ENCODE results near the gene IZUMO3. TPM values are rescaled to one million over a fixed set of nuclear protein-coding genes. Genes with fewer than 3 reads are reported as not detected.

Gene IZUMO3
- total and polyA plus RNA-seq, 2 of the 4 experiments (the other 2 are of a cell fraction) = not detected

- no peak for ATAC-seq (ENCODE audit: low read depth)
- TF ChIP-seq NFE2L2 (IDR thresholded peaks at IDR 0.05; ENCODE audit: low read depth, low read length) (no peak), CEBPB (IDR thresholded peaks at IDR 0.05; ENCODE audit: low read depth, low read length) (no peak)
- Histone ChIP-seq H3K79me1 (ENCODE audit: low read depth in 1 of 2, low read length in 2 of 2) (no peaks in the 10 kb centered on the region), H3K9me1 (ENCODE audit: insufficient read depth, low read length) (no peaks in the 10 kb centered on the region), H3K56ac (ENCODE audit: extremely low read depth, insufficient read depth, low read length) (no peak overlapping the region), H4K20me1 (ENCODE audit: insufficient read depth, low read length) (no peaks in the 10 kb centered on the region), H3K18ac (ENCODE audit: low read depth, low read length) (no peak overlapping the region), H2AK5ac (ENCODE audit: low read depth, low read length) (no peak overlapping the region), H3K9me3 (ENCODE audit: control insufficient read depth, insufficient read depth, low read length) (no peaks in the 10 kb centered on the region), H3K4me1 (ENCODE audit: control insufficient read depth, insufficient read depth, low read length) (no peaks in the 10 kb centered on the region), H3K23ac (ENCODE audit: low read depth, low read length) (no peak overlapping the region), H4K5ac (ENCODE audit: low read depth, low read length) (no peak overlapping the region), H3K27me3 (ENCODE audit: control insufficient read depth, insufficient read depth, low read length) (no peaks in the 10 kb centered on the region), H3K4ac (ENCODE audit: low read depth, low read length) (no peak overlapping the region), H3K14ac (replicated peaks; ENCODE audit: low read depth, low read length) (no peak overlapping the region), H4K91ac (ENCODE audit: insufficient read depth, low read depth, low read length) (no peak overlapping the region), H3K36me3 (ENCODE audit: control insufficient read depth, insufficient read depth, low read length) (no peaks in the 10 kb centered on the region), H3K4me2 (ENCODE audit: low read depth, low read length) (no peak overlapping the region), H3K4me3 (ENCODE audit: insufficient read depth, low read depth, low read length) (no peak overlapping the region), H2BK15ac (ENCODE audit: low read depth, low read length) (no peak overlapping the region), H2BK120ac (ENCODE audit: low read depth, low read length) (no peak overlapping the region), H3K27ac (ENCODE audit: insufficient read depth, low read length) (no peak overlapping the region), H2BK5ac (ENCODE audit: low read depth, low read length, poor library complexity, severe bottlenecking) (no peak overlapping the region), H3K9ac (ENCODE audit: low read depth, low read length) (no peak overlapping the region), H4K8ac (ENCODE audit: low read depth in 2 of 2, low read length in 2 of 2) (no peak overlapping the region), H2BK20ac (ENCODE audit: low read depth, low read length) (no peak overlapping the region), H2AK9ac (replicated peaks; ENCODE audit: low read depth, low read length, poor library complexity) (no peak overlapping the region), H2AFZ (replicated peaks; ENCODE audit: low read length, poor library complexity) (no peak overlapping the region)
- ChIA-PET POLR2A (ENCODE audit: unreplicated experiment) (no interaction called here), CTCF (no interaction called here)
- in situ Hi-C loops (cut with MboI; ENCODE audit: low sequenced_read_pairs) = no loop called here
- BruUV-seq (replicated peaks) = no TSS peak
- intact Hi-C loops (cut with micrococcal nuclease) = no loop called here
- no CpG with 5 or more reads among the region's 4 CpGs for WGBS, 2 experiments (ENCODE audit: extremely low coverage in 2 of 2, insufficient read length in 1 of 2)
- dilution Hi-C loops (cut with HindIII; ENCODE audit: low sequenced_read_pairs, unreplicated experiment) = no loop called here
- DNase-seq = no peak
Measured at GRCh38 chr9:24497671-24498070, 48.0 kb downstream of the IZUMO3 start.

Measured in IMR-90 (cell line).